GM23338 (cell line): ENCODE results near the gene CACNB4. TPM values are rescaled to one million over a fixed set of nuclear protein-coding genes. Genes with fewer than 3 reads are reported as not detected.

Source experiments
- ATAC-seq: fragments of 200-7000 bp; cut with Tn5 transposase; 3 replicates; pipeline ENCODE4 v1.9.1; 2020
- DNase-seq: peaks from one replicate; pipeline ENCODE4 v3.0.0-alpha.2; 2015; ENCODE audit warnings: low spot score
- H2AFZ ChIP-seq: fragments of 200-600 bp; sonication (generic); 2 replicates; pipeline ENCODE4 v1.8.0; 2016; ENCODE audit warnings: antibody characterized with exemption, mild to moderate bottlenecking, moderate library complexity
- H3F3A ChIP-seq: fragments of 200-600 bp; sonication (generic); replicated peaks from 2 replicates; pipeline ENCODE4 v1.8.0; 2017; ENCODE audit warnings: antibody characterized with exemption, mixed run types, low read depth
- H3K27ac ChIP-seq: fragments of 200-600 bp; sonication (generic); 2 replicates; pipeline ENCODE4 v1.6.1; 2016; ENCODE audit warnings: low read depth
- H3K27me3 ChIP-seq: fragments of 200-600 bp; sonication (generic); 2 replicates; pipeline ENCODE4 v1.8.0; 2016; ENCODE audit warnings: mild to moderate bottlenecking, mixed run types, moderate library complexity; ENCODE audit not compliant: insufficient read depth
- H3K36me3 ChIP-seq: fragments of 200-600 bp; sonication (generic); 2 replicates; pipeline ENCODE4 v1.8.0; 2016; ENCODE audit warnings: mild to moderate bottlenecking; ENCODE audit not compliant: insufficient read depth
- H3K4me1 ChIP-seq: fragments of 200-600 bp; sonication (generic); 2 replicates; pipeline ENCODE4 v1.8.0; 2016; ENCODE audit warnings: mild to moderate bottlenecking, moderate library complexity; ENCODE audit not compliant: insufficient read depth
- H3K4me2 ChIP-seq: fragments of 200-600 bp; sonication (generic); 2 replicates; pipeline ENCODE4 v1.7.1; 2017; ENCODE audit warnings: mixed run types
- H3K4me3 ChIP-seq: fragments of 200-600 bp; sonication (generic); 2 replicates; pipeline ENCODE4 v1.6.1; 2016; ENCODE audit warnings: mixed run types
- H3K79me2 ChIP-seq: fragments of 200-600 bp; sonication (generic); replicated peaks from 2 replicates; pipeline ENCODE4 v1.8.0; 2017; ENCODE audit warnings: mild to moderate bottlenecking; ENCODE audit not compliant: insufficient read depth
- H3K9me2 ChIP-seq: fragments of 200-600 bp; sonication (generic); 2 replicates; pipeline ENCODE4 v1.8.0; 2017; ENCODE audit not compliant: insufficient read depth
- H4K20me1 ChIP-seq: fragments of 200-600 bp; sonication (generic); replicated peaks from 2 replicates; pipeline ENCODE4 v1.8.0; 2017; ENCODE audit warnings: mild to moderate bottlenecking; ENCODE audit not compliant: insufficient read depth
- H3K27ac Mint-ChIP-seq: 2 replicates; pipeline ENCODE4 v1.8.0; 2020; ENCODE audit warnings: inconsistent platforms, mild to moderate bottlenecking, moderate library complexity, mixed read lengths
- H3K27me3 Mint-ChIP-seq: 3 replicates; pipeline ENCODE4 v1.8.0; 2022; ENCODE audit warnings: low read depth, mild to moderate bottlenecking, moderate library complexity, mixed read lengths, inconsistent platforms; ENCODE audit not compliant: insufficient read depth, poor library complexity
- H3K36me3 Mint-ChIP-seq: 3 replicates; pipeline ENCODE4 v1.8.0; 2021; ENCODE audit warnings: low read depth, mild to moderate bottlenecking, inconsistent platforms, moderate library complexity, mixed read lengths
- H3K4me1 Mint-ChIP-seq: 3 replicates; pipeline ENCODE4 v1.8.0; 2020; ENCODE audit warnings: mild to moderate bottlenecking, inconsistent platforms, mixed read lengths
- H3K4me3 Mint-ChIP-seq: 3 replicates; pipeline ENCODE4 v1.8.0; 2021; ENCODE audit warnings: moderate library complexity, mild to moderate bottlenecking, inconsistent platforms, mixed read lengths
- H3K9me3 Mint-ChIP-seq: 3 replicates; pipeline ENCODE4 v1.8.0; 2020; ENCODE audit warnings: moderate library complexity, mild to moderate bottlenecking, inconsistent platforms, mixed read lengths
- CREB1 ChIP-seq: fragments of 250-450 bp; sonication (Bioruptor Pico); IDR thresholded peaks from 2 replicates; pipeline ENCODE4 v1.5.0; 2020; ENCODE audit warnings: low read depth, mild to moderate bottlenecking, moderate library complexity
- ETS1 ChIP-seq: IDR thresholded peaks from 2 replicates; pipeline ENCODE4 v1.6.1; 2016; ENCODE audit warnings: antibody characterized with exemption
- NANOG ChIP-seq: IDR thresholded peaks from 2 replicates; pipeline ENCODE4 v1.6.1; 2016; ENCODE audit warnings: antibody characterized with exemption, borderline replicate concordance
- REST ChIP-seq: IDR thresholded peaks from one replicate; pipeline ENCODE4 v1.6.1; 2018; ENCODE audit warnings: antibody characterized with exemption; ENCODE audit not compliant: unreplicated experiment
- ZNF114 ChIP-seq: fragments of 250-450 bp; sonication (Bioruptor Pico); IDR thresholded peaks from 2 replicates; pipeline ENCODE4 v1.5.0; 2020; ENCODE audit warnings: mild to moderate bottlenecking, moderate library complexity
- ZNF462 ChIP-seq: fragments of 250-450 bp; sonication (Bioruptor Pico); IDR thresholded peaks from 2 replicates; pipeline ENCODE4 v1.5.0; 2020; ENCODE audit warnings: mild to moderate bottlenecking, moderate library complexity
- polyA plus RNA-seq: library from polyadenylated mRNA; unstranded; fragments of >200 nt; fragmentation: Nextera tagmentation; extraction: Ambion mirVana; gene quantifications from 2 replicates; pipeline ENCODE4 v1.2.1, GENCODE V29; 2016
- total RNA-seq: library from RNA; depleted of rRNA; stranded (reverse); fragments of >200 nt; shearing (Covaris generic); gene quantifications from 2 replicates; pipeline ENCODE4 v1.2.3, GENCODE V29; 2014

CACNB4 gene
- total and polyA plus RNA-seq, 2 experiments from 2014 or later: 4.0 to 9.8 TPM

DNA sequence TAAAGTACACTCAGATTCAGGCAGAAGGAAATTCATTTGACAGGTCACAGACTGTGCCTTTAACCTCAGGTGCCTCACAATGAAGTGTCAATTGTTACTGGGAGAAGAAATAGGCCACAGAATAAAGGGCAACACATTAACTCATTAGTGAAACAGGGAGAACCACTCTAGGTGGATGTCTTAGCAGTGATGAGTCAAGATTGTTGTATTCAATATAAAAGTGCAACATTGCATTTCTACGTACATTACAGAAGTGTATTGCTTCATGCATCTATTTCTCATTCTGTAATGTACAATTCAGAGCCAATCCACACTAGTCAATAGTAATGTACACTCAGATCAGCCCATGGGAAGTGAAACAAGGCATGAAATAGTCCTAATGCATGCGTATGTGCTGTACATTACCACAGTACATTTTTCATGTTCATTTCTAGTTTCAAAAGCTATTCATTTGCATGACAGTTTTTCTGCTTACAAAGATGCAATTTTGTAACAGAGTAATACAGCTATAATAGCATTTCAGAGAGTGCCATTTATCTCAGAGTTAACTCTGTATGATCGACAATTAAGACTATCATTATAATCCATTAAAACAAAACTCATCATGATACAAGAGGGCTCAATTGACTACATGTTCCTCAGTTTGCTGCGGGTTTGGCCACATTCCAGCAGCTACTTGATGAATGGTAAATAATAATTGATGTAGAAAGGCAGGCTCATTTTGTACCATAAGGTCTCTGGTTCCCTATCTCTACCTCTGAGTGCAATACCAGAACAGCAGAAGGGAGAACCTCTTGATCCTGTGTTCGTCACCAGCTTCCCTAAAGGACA is 258.4 kb downstream of the CACNB4 start (continued):
- TF ChIP-seq CREB1 (CRISPR knock-in tag) (no peak), ZNF114 (CRISPR knock-in tag) (no peak), ETS1 (no peak), ZNF462 (CRISPR knock-in tag) (no peak)

- H3K4me3 ChIP-seq: no peak overlapping the region
- no peaks in the 10 kb centered on the region for H4K20me1 ChIP-seq
- Mint-ChIP-seq H3K9me3 (no peaks in the 10 kb centered on the region), H3K27ac (no peak overlapping the region), H3K4me3 (no peak overlapping the region), H3K36me3 (no peaks in the 10 kb centered on the region), H3K27me3 (no peaks in the 10 kb centered on the region), H3K4me1 (peaks cover 3% of the 10 kb centered on the region; the same call in 1 of the 3 replicates)
- no peaks in the 10 kb centered on the region for H3K36me3 ChIP-seq
- no peaks in the 10 kb centered on the region for H3F3A ChIP-seq
- H2AFZ ChIP-seq: no peak overlapping the region
- H3K4me2 ChIP-seq: no peak overlapping the region
- DNase-seq (no peak), ATAC-seq (no peak)
- H3K27ac ChIP-seq: no peak overlapping the region
- H3K9me2 ChIP-seq: no peaks in the 10 kb centered on the region
- H3K27me3 ChIP-seq: no peaks in the 10 kb centered on the region
- H3K79me2 ChIP-seq: no peaks in the 10 kb centered on the region
- H3K4me1 ChIP-seq: no peaks in the 10 kb centered on the region
- no peak for TF ChIP-seq REST
- TF ChIP-seq NANOG: no peak
These were observed 260.9 kb downstream of the CACNB4 start for GRCh38 chr2:151837926-151838325.
